Brain microvascular endothelial cell (primary cell): Measurements from ENCODE around the gene MAN1A1.
A peak's percentile ranks its signal among the peaks of the same experiment; 100 is the strongest.

Source experiments
- DNase-seq: peaks from one replicate; pipeline ENCODE4 v3.0.0-alpha.2; 2020
- H3K27ac ChIP-seq: fragments of 250-450 bp; sonication (Bioruptor Pico); 2 replicates; pipeline ENCODE4 v1.5.1; 2020; ENCODE audit warnings: mild to moderate bottlenecking, moderate library complexity
- H3K27me3 ChIP-seq: fragments of 250-450 bp; sonication (Bioruptor Pico); replicated peaks from 2 replicates; pipeline ENCODE4 v1.5.1; 2020; ENCODE audit warnings: mild to moderate bottlenecking
- H3K36me3 ChIP-seq: fragments of 250-450 bp; sonication (Bioruptor Pico); replicated peaks from 2 replicates; pipeline ENCODE4 v1.5.1; 2020; ENCODE audit warnings: mild to moderate bottlenecking
- H3K4me3 ChIP-seq: 2 replicates; pipeline ENCODE4 v1.5.1; 2011; ENCODE audit warnings: low read depth, mild to moderate bottlenecking, control low read depth, low read length, moderate library complexity
- CTCF ChIP-seq: IDR thresholded peaks from 2 replicates; pipeline ENCODE4 v1.5.1; 2011; ENCODE audit warnings: low read depth, mild to moderate bottlenecking, moderate library complexity, low read length, control low read depth, inconsistent platforms; ENCODE audit errors: missing control alignments
- in situ Hi-C: cut with HindIII; loops from 2 replicates; pipeline ENCODE4 v1.10.0; 2017; ENCODE audit warnings: low sequenced_read_pairs, low pct_ligation_motif_present

MAN1A1 gene

GRCh38 chr6:119133400-119133799 is 216.2 kb downstream of the MAN1A1 start:
- TF ChIP-seq CTCF: no peak
- in situ Hi-C loops: no loop called here
- Histone ChIP-seq H3K4me3 (no peak overlapping the region), H3K27ac (no peak overlapping the region), H3K27me3 (no peaks in the 10 kb centered on the region), H3K36me3 (no peaks in the 10 kb centered on the region)
- DNase-seq: no peak

GRCh38 chr6:119132261-119132981 is 217.1 kb downstream of the MAN1A1 start:
- in situ Hi-C loops: no loop called here
- Histone ChIP-seq H3K36me3 (no peaks in the 10 kb centered on the region), H3K27ac (no peak overlapping the region), H3K4me3 (no peak overlapping the region), H3K27me3 (no peaks in the 10 kb centered on the region)
- no peak for TF ChIP-seq CTCF
- no peak for DNase-seq

- Histone ChIP-seq H3K36me3 (no peaks in the 10 kb centered on the region), H3K4me3 (no peak overlapping the region), H3K27me3 (no peaks in the 10 kb centered on the region), H3K27ac (peak overlapping the region; percentile 63)
- in situ Hi-C loops: no loop called here
- no peak for TF ChIP-seq CTCF
- peak; percentile 39 for DNase-seq
Measured at GRCh38 chr6:119129968-119130484, 219.5 kb downstream of the MAN1A1 start.

DNA sequence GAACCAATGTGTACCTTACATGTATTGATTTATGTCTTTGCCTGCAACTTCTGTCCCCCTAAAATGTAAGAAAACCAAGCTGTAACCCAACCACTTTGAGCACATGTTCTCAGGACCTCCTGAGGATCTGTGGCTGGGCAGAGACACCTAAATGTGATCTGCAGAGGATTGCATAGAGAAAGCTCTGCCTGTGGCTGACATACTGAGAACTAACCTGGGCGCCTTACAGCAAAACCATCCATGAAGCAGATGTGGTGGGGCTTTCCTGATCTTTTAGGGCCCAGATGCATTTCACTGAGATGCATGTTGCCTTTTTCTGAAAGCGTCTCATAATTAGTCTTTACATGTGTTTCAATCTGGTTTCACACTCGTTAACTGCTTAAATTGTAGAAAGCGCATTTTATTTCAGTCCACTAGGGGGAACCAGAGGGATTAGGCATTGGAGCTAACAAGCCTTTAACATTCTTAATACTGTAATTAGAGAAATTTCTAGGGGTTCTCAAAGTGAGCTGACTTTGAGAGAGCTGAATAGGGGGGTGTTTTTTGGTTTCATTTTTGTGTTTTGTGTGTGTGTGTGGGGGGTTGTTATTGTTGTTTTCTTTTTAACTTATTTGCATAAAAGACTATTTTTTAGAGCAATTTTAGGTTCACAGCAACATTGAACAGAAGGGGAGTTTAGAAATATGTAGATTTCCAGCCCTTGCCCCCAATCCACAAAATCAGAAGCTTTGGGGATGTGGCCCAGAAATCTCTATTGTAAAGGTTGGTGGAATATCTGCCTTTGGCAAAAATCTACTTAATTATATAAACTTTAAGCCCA is 220.2 kb downstream of the MAN1A1 start:
- DNase-seq: peak; percentile 57
- H3K36me3 ChIP-seq: no peaks in the 10 kb centered on the region
- in situ Hi-C loops: no loop called here
- H3K4me3 ChIP-seq: no peak overlapping the region
- peak overlapping the region; percentile 63 for H3K27ac ChIP-seq
- H3K27me3 ChIP-seq: no peaks in the 10 kb centered on the region
- TF ChIP-seq CTCF: peak; percentile 72

DNA sequence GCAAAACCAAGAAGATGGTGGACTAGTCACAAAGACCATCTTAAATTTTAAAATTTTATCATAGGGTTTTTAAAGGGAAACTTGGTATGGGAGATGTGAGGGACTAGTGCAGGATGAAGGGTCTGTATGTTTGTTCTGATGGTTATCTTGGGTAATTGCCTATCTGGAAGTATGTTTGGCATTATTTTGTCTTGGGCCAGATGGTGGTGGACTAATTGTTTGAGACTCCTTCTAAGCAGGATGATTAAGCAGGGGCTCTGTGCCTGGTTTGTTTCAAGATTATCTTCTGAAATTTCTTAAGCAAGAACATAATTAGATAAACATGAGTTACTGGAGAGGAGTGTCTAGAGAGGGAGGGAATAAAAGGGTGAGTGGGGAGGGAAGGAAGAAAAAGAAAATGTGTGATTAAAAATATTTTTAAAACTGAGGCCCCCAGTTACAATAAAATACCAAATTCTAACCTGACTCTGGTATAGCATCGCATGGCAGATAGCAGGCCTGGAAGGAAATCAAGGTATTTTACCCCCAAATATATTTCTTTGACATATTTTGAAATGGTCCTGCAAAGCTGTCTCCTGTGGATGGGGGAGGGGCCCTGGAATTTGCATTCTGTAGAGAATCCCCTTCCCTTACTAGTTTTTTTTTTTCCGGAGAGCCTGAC is 221.2 kb downstream of the MAN1A1 start:
- TF ChIP-seq CTCF: no peak
- Histone ChIP-seq H3K36me3 (no peaks in the 10 kb centered on the region), H3K27me3 (no peaks in the 10 kb centered on the region), H3K4me3 (no peak overlapping the region), H3K27ac (no peak overlapping the region)
- in situ Hi-C loops: no loop called here
- no peak for DNase-seq
